ENCODE measurements around the gene AOPEP.

AOPEP gene

GRCh38 chr9:95060234-95060633, 333.7 kb downstream of the AOPEP start:
- Histone ChIP-seq H3K4me1 (ENCODE audit: control insufficient read depth, insufficient read depth, low read length) (peaks cover 24% of the 10 kb centered on the region), H3K9me3 (ENCODE audit: control insufficient read depth, insufficient read depth, low read length) (no peaks in the 10 kb centered on the region), H3K27me3 (ENCODE audit: control insufficient read depth, insufficient read depth, low read length) (no peaks in the 10 kb centered on the region), H3K27ac (ENCODE audit: low read depth, low read length) (no peak overlapping the region), H3K9ac (ENCODE audit: low read depth, low read length) (no peak overlapping the region), H3K36me3 (ENCODE audit: control insufficient read depth, insufficient read depth, low read length) (no peaks in the 10 kb centered on the region), H3K4me3 (ENCODE audit: low read depth, low read length) (no peak overlapping the region)

DNA sequence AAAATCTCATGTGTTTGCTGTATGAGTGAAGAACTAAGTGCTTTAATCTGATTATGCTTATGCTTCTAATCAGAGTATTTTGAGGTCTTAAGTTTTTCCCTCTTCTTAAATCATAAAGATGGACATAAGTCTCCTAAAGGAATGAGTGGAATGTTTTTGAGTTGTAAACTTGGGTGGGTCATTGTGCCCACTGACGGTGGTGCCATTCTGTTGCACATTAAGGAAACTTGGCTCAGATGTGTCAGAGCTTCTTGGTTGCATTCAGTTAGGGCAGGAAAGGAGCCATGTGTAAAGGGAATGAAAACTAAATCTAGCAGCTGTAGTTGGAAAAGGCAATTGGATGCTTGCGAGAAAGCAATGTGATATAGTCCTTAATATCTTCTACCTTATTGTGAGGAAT, 334.4 kb downstream of the AOPEP start:
- Histone ChIP-seq H3K4me3 (ENCODE audit: low read depth, low read length) (no peak overlapping the region), H3K9me3 (ENCODE audit: control insufficient read depth, insufficient read depth, low read length) (no peaks in the 10 kb centered on the region), H3K27me3 (ENCODE audit: control insufficient read depth, insufficient read depth, low read length) (no peaks in the 10 kb centered on the region), H3K9ac (ENCODE audit: low read depth, low read length) (no peak overlapping the region), H3K36me3 (ENCODE audit: control insufficient read depth, insufficient read depth, low read length) (no peaks in the 10 kb centered on the region), H3K27ac (ENCODE audit: low read depth, low read length) (no peak overlapping the region), H3K4me1 (ENCODE audit: control insufficient read depth, insufficient read depth, low read length) (peaks cover 18% of the 10 kb centered on the region)

GRCh38 chr9:95061916-95062595, 335.6 kb downstream of the AOPEP start:
- peaks cover 8% of the 10 kb centered on the region for H3K4me1 ChIP-seq (ENCODE audit: control insufficient read depth, insufficient read depth, low read length)
- no peaks in the 10 kb centered on the region for H3K27me3 ChIP-seq (ENCODE audit: control insufficient read depth, insufficient read depth, low read length)
- no peak overlapping the region for H3K9ac ChIP-seq (ENCODE audit: low read depth, low read length)
- H3K9me3 ChIP-seq (ENCODE audit: control insufficient read depth, insufficient read depth, low read length) = no peaks in the 10 kb centered on the region
- H3K27ac ChIP-seq (ENCODE audit: low read depth, low read length) = no peak overlapping the region
- H3K36me3 ChIP-seq (ENCODE audit: control insufficient read depth, insufficient read depth, low read length) = no peaks in the 10 kb centered on the region
- H3K4me3 ChIP-seq (ENCODE audit: low read depth, low read length) = no peak overlapping the region

DNA sequence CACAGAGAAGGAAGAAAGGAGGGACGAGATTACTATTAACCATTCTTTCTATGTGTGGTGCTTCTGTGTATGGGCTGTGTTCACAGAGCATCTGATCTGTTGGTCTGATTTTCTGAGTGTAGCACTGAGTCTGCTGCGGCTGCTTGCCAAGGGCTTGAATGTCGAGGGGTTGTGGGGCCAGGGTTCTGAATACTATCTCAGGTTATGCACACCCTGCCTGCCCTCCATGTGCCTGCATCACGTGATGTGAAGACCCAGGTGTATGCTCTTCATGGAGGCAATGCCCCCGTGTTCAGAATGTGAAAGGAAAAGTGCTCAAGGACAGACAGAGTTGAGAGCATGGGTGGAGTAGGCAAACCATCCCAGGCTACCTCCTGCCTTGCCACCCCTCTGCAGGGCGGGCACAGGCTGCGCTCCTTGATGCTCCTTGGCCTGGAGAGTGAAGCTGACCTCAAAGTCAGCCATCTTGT, 336.1 kb downstream of the AOPEP start:
- peaks cover 2% of the 10 kb centered on the region for H3K4me1 ChIP-seq (ENCODE audit: control insufficient read depth, insufficient read depth, low read length)
- no peak overlapping the region for H3K27ac ChIP-seq (ENCODE audit: low read depth, low read length)
- H3K36me3 ChIP-seq (ENCODE audit: control insufficient read depth, insufficient read depth, low read length) = no peaks in the 10 kb centered on the region
- no peak overlapping the region for H3K9ac ChIP-seq (ENCODE audit: low read depth, low read length)
- no peaks in the 10 kb centered on the region for H3K27me3 ChIP-seq (ENCODE audit: control insufficient read depth, insufficient read depth, low read length)
- H3K9me3 ChIP-seq (ENCODE audit: control insufficient read depth, insufficient read depth, low read length) = no peaks in the 10 kb centered on the region
- no peak overlapping the region for H3K4me3 ChIP-seq (ENCODE audit: low read depth, low read length)

GRCh38 chr9:95063300-95063699, 336.8 kb downstream of the AOPEP start:
- Histone ChIP-seq H3K36me3 (ENCODE audit: control insufficient read depth, insufficient read depth, low read length) (no peaks in the 10 kb centered on the region), H3K9ac (ENCODE audit: low read depth, low read length) (no peak overlapping the region), H3K27me3 (ENCODE audit: control insufficient read depth, insufficient read depth, low read length) (no peaks in the 10 kb centered on the region), H3K4me3 (ENCODE audit: low read depth, low read length) (no peak overlapping the region), H3K4me1 (ENCODE audit: control insufficient read depth, insufficient read depth, low read length) (peaks cover 2% of the 10 kb centered on the region), H3K27ac (ENCODE audit: low read depth, low read length) (no peak overlapping the region), H3K9me3 (ENCODE audit: control insufficient read depth, insufficient read depth, low read length) (no peaks in the 10 kb centered on the region)

DNA sequence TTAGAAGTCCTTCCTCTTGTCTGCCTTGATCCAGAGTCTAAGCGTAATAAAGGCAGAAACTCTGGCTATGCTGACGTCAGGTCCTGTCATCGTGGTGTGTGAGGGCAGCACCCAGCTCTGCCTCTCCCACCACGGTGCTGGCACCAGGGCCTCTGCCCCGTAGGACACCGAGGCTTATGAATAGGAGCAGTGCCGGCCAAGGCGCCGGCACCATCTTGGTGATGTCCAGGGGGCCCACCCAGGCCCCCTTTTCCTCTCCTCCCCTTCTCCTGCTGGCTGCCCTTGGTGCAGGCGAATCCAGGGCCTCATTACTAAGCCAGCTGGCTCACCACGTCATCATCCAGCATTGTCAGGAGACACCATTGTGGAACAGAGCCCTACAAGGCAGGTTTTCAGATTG, 338.7 kb downstream of the AOPEP start:
- H3K4me3 ChIP-seq (ENCODE audit: low read depth, low read length) = no peak overlapping the region
- H3K9me3 ChIP-seq (ENCODE audit: control insufficient read depth, insufficient read depth, low read length) = no peaks in the 10 kb centered on the region
- peaks cover 5% of the 10 kb centered on the region for H3K4me1 ChIP-seq (ENCODE audit: control insufficient read depth, insufficient read depth, low read length)
- no peak overlapping the region for H3K9ac ChIP-seq (ENCODE audit: low read depth, low read length)
- H3K27me3 ChIP-seq (ENCODE audit: control insufficient read depth, insufficient read depth, low read length) = no peaks in the 10 kb centered on the region
- H3K27ac ChIP-seq (ENCODE audit: low read depth, low read length) = no peak overlapping the region
- H3K36me3 ChIP-seq (ENCODE audit: control insufficient read depth, insufficient read depth, low read length) = no peaks in the 10 kb centered on the region

- peaks cover 5% of the 10 kb centered on the region for H3K4me1 ChIP-seq (ENCODE audit: control insufficient read depth, insufficient read depth, low read length)
These were observed 340.6 kb downstream of the AOPEP start for GRCh38 chr9:95067057-95067456.

GRCh38 chr9:95067897-95068296, 341.4 kb downstream of the AOPEP start:
- Histone ChIP-seq H3K36me3 (ENCODE audit: control insufficient read depth, insufficient read depth, low read length) (no peaks in the 10 kb centered on the region), H3K9me3 (ENCODE audit: control insufficient read depth, insufficient read depth, low read length) (no peaks in the 10 kb centered on the region), H3K27ac (ENCODE audit: low read depth, low read length) (no peak overlapping the region), H3K4me1 (ENCODE audit: control insufficient read depth, insufficient read depth, low read length) (peaks cover 5% of the 10 kb centered on the region), H3K27me3 (ENCODE audit: control insufficient read depth, insufficient read depth, low read length) (no peaks in the 10 kb centered on the region), H3K4me3 (ENCODE audit: low read depth, low read length) (no peak overlapping the region), H3K9ac (ENCODE audit: low read depth, low read length) (no peak overlapping the region)

More at GRCh38 chr9:95067057-95067456, 340.6 kb downstream of the AOPEP start:
- no peaks in the 10 kb centered on the region for H3K27me3 ChIP-seq (ENCODE audit: control insufficient read depth, insufficient read depth, low read length)
- no peak overlapping the region for H3K27ac ChIP-seq (ENCODE audit: low read depth, low read length)
- no peak overlapping the region for H3K4me3 ChIP-seq (ENCODE audit: low read depth, low read length)
- H3K9ac ChIP-seq (ENCODE audit: low read depth, low read length) = no peak overlapping the region
- H3K9me3 ChIP-seq (ENCODE audit: control insufficient read depth, insufficient read depth, low read length) = no peaks in the 10 kb centered on the region
- no peaks in the 10 kb centered on the region for H3K36me3 ChIP-seq (ENCODE audit: control insufficient read depth, insufficient read depth, low read length)

DNA sequence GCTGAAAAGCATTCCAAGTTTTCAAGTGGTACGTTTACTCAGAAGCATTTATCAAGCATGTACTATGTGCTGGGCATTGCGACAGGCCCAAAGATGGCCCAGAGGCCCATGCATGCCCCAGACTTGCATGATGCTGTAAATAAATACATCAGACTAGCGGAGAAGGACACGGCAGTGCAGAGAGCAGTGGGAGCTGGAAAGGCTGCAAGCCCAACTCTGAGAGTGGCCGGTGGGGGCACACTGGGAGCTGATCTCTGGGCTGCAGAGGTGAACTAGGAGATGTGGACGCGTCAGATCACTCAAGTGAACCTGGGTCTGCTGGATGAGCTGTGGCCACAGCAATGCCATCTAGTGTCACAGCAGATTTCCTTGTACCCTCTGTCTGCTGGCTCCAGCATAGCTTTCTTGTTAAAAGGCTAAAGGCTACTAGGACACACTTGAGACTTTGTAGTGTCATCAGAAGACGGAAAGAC, 344.1 kb downstream of the AOPEP start:
- Histone ChIP-seq H3K4me3 (ENCODE audit: low read depth, low read length) (no peak overlapping the region), H3K9ac (ENCODE audit: low read depth, low read length) (no peak overlapping the region), H3K27me3 (ENCODE audit: control insufficient read depth, insufficient read depth, low read length) (no peaks in the 10 kb centered on the region), H3K36me3 (ENCODE audit: control insufficient read depth, insufficient read depth, low read length) (no peaks in the 10 kb centered on the region), H3K4me1 (ENCODE audit: control insufficient read depth, insufficient read depth, low read length) (peaks cover 5% of the 10 kb centered on the region), H3K9me3 (ENCODE audit: control insufficient read depth, insufficient read depth, low read length) (no peaks in the 10 kb centered on the region), H3K27ac (ENCODE audit: low read depth, low read length) (no peak overlapping the region)

GRCh38 chr9:95071450-95071849, 345.0 kb downstream of the AOPEP start:
- peaks cover 5% of the 10 kb centered on the region for H3K4me1 ChIP-seq (ENCODE audit: control insufficient read depth, insufficient read depth, low read length)
- no peaks in the 10 kb centered on the region for H3K36me3 ChIP-seq (ENCODE audit: control insufficient read depth, insufficient read depth, low read length)

GRCh38 chr9:95071925-95072324, 345.4 kb downstream of the AOPEP start:
- Histone ChIP-seq H3K36me3 (ENCODE audit: control insufficient read depth, insufficient read depth, low read length) (no peaks in the 10 kb centered on the region), H3K4me1 (ENCODE audit: control insufficient read depth, insufficient read depth, low read length) (peaks cover 5% of the 10 kb centered on the region), H3K27ac (ENCODE audit: low read depth, low read length) (no peak overlapping the region), H3K9ac (ENCODE audit: low read depth, low read length) (no peak overlapping the region), H3K27me3 (ENCODE audit: control insufficient read depth, insufficient read depth, low read length) (no peaks in the 10 kb centered on the region), H3K9me3 (ENCODE audit: control insufficient read depth, insufficient read depth, low read length) (no peaks in the 10 kb centered on the region), H3K4me3 (ENCODE audit: low read depth, low read length) (no peak overlapping the region)

More at GRCh38 chr9:95071450-95071849, 345.0 kb downstream of the AOPEP start:
- Histone ChIP-seq H3K9me3 (ENCODE audit: control insufficient read depth, insufficient read depth, low read length) (no peaks in the 10 kb centered on the region), H3K9ac (ENCODE audit: low read depth, low read length) (no peak overlapping the region), H3K27ac (ENCODE audit: low read depth, low read length) (no peak overlapping the region), H3K4me3 (ENCODE audit: low read depth, low read length) (no peak overlapping the region), H3K27me3 (ENCODE audit: control insufficient read depth, insufficient read depth, low read length) (no peaks in the 10 kb centered on the region)
